ENCODE data around the gene CCDC57.
A peak's percentile ranks its signal among the peaks of the same experiment; 100 is the strongest.

Gene CCDC57

GRCh38 chr17:82231562-82232321, 19.1 kb upstream of the CCDC57 start:
- Histone ChIP-seq H3K4me1 (ENCODE audit: low read length) (peaks cover 12% of the 10 kb centered on the region), H3K9me2 (replicated peaks; ENCODE audit: insufficient read depth, low read length) (no peaks in the 10 kb centered on the region), H3K36me3 (replicated peaks; ENCODE audit: insufficient read depth, low read length) (no peaks in the 10 kb centered on the region), H3K9me3 (replicated peaks; ENCODE audit: insufficient read depth, low read length) (no peaks in the 10 kb centered on the region), H2AFZ (ENCODE audit: low read length) (no peak overlapping the region), H3K9ac (ENCODE audit: low read length) (no peak overlapping the region), H3K4me2 (ENCODE audit: low read depth, low read length) (peak overlapping the region; percentile 55; the same call in 1 of the 2 replicates), H3K4me3 (ENCODE audit: low read length) (no peak overlapping the region), H3K27me3 (replicated peaks; ENCODE audit: insufficient read depth, low read length) (no peaks in the 10 kb centered on the region), H3K27ac (ENCODE audit: low read length) (no peak overlapping the region), H3F3A (ENCODE audit: insufficient read depth, low read length) (peaks cover 6% of the 10 kb centered on the region), H3K79me2 (ENCODE audit: low read length) (0 out of 2 replicates have a peak, but pooled peaks cover 5% of the 10 kb centered on the region), H4K20me1 (ENCODE audit: insufficient read depth, low read length) (no peaks in the 10 kb centered on the region)
- no peak for DNase-seq
- TF ChIP-seq, protein P1, sequence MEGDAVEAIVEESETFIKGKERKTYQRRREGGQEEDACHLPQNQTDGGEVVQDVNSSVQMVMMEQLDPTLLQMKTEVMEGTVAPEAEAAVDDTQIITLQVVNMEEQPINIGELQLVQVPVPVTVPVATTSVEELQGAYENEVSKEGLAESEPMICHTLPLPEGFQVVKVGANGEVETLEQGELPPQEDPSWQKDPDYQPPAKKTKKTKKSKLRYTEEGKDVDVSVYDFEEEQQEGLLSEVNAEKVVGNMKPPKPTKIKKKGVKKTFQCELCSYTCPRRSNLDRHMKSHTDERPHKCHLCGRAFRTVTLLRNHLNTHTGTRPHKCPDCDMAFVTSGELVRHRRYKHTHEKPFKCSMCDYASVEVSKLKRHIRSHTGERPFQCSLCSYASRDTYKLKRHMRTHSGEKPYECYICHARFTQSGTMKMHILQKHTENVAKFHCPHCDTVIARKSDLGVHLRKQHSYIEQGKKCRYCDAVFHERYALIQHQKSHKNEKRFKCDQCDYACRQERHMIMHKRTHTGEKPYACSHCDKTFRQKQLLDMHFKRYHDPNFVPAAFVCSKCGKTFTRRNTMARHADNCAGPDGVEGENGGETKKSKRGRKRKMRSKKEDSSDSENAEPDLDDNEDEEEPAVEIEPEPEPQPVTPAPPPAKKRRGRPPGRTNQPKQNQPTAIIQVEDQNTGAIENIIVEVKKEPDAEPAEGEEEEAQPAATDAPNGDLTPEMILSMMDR (IDR thresholded peaks at IDR 0.05; ENCODE audit: low read length) = no peak
- TF ChIP-seq EZH2 (optimal IDR thresholded peaks at IDR 0.05; ENCODE audit: low read depth, low read length) (no peak), EZH2phosphoT487 (IDR thresholded peaks at IDR 0.05; ENCODE audit: low read length) (no peak)

- Histone ChIP-seq H3K36me3 (replicated peaks; ENCODE audit: insufficient read depth, low read length) (no peaks in the 10 kb centered on the region), H3K79me2 (ENCODE audit: low read length) (0 out of 2 replicates have a peak, but pooled peaks cover 5% of the 10 kb centered on the region), H3K9ac (ENCODE audit: low read length) (no peak overlapping the region), H3K4me3 (ENCODE audit: low read length) (no peak overlapping the region), H2AFZ (ENCODE audit: low read length) (no peak overlapping the region), H4K20me1 (ENCODE audit: insufficient read depth, low read length) (no peaks in the 10 kb centered on the region), H3K9me2 (replicated peaks; ENCODE audit: insufficient read depth, low read length) (no peaks in the 10 kb centered on the region), H3K27me3 (replicated peaks; ENCODE audit: insufficient read depth, low read length) (no peaks in the 10 kb centered on the region), H3F3A (ENCODE audit: insufficient read depth, low read length) (peaks cover 6% of the 10 kb centered on the region), H3K27ac (ENCODE audit: low read length) (no peak overlapping the region), H3K9me3 (replicated peaks; ENCODE audit: insufficient read depth, low read length) (no peaks in the 10 kb centered on the region), H3K4me1 (ENCODE audit: low read length) (peaks cover 12% of the 10 kb centered on the region), H3K4me2 (ENCODE audit: low read depth, low read length) (peak overlapping the region; percentile 55; the same call in 1 of the 2 replicates)
- no peak for DNase-seq
- no peak for TF ChIP-seq EZH2 (optimal IDR thresholded peaks at IDR 0.05; ENCODE audit: low read depth, low read length)
- TF ChIP-seq EZH2phosphoT487 (IDR thresholded peaks at IDR 0.05; ENCODE audit: low read length) = no peak
- TF ChIP-seq, protein P1 (IDR thresholded peaks at IDR 0.05; ENCODE audit: low read length) = no peak
These were observed 18.6 kb upstream of the CCDC57 start for GRCh38 chr17:82231312-82231561.

DNA sequence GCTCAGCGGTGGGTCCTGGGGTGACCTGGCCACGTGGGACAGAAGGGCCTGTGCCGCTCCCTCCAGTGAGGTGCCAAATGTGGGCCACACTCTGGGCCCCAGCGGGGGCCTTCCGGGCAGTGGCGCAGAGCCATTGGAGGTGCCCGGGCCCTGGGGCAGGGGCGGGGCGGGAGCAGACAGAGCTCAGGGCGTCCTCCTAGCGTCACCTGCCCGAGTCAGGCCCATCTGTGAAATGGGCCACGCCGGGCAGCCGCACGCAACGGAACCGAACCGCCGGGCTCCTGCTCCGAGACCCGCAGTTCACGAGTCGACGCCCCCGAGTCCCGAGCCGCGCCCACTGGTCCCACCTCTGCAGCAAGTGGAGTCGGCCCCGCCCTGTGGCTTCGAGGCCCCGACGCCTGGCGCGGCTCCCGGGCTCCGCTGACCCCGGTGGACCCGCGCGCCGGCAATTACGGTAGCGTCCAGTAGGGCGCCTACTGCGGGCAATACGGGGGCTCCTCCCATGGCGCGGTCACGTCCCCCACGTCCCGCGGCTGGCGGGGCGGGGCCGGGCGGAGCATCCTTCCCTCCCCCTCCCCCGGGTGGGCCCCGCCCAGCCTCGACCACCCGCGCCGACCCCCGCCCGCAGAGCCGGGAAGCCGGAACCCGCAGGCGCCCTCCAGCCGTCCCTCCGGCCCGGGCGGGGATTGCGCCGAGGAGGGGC, 18.1 kb upstream of the CCDC57 start:
- peak; percentile 27 for DNase-seq
- 0 out of 2 replicates have a peak, but pooled peaks cover 5% of the 10 kb centered on the region for H3K79me2 ChIP-seq (ENCODE audit: low read length)
- no peaks in the 10 kb centered on the region for H3K27me3 ChIP-seq (replicated peaks; ENCODE audit: insufficient read depth, low read length)
- no peaks in the 10 kb centered on the region for H3K9me2 ChIP-seq (replicated peaks; ENCODE audit: insufficient read depth, low read length)
- H3K27ac ChIP-seq (ENCODE audit: low read length) = no peak overlapping the region
- H4K20me1 ChIP-seq (ENCODE audit: insufficient read depth, low read length) = no peaks in the 10 kb centered on the region
- no peaks in the 10 kb centered on the region for H3K9me3 ChIP-seq (replicated peaks; ENCODE audit: insufficient read depth, low read length)
- no peaks in the 10 kb centered on the region for H3K36me3 ChIP-seq (replicated peaks; ENCODE audit: insufficient read depth, low read length)
- peak overlapping the region; percentile 55; the same call in 1 of the 2 replicates for H3K4me2 ChIP-seq (ENCODE audit: low read depth, low read length)
- TF ChIP-seq EZH2phosphoT487 (IDR thresholded peaks at IDR 0.05; ENCODE audit: low read length) (no peak), EZH2 (optimal IDR thresholded peaks at IDR 0.05; ENCODE audit: low read depth, low read length) (no peak)
- TF ChIP-seq, protein P1 (IDR thresholded peaks at IDR 0.05; ENCODE audit: low read length) = 0 out of 2 replicates have a peak, but pooled peaks have one; percentile 10
- no peak overlapping the region for H3K9ac ChIP-seq (ENCODE audit: low read length)
- H2AFZ ChIP-seq (ENCODE audit: low read length) = no peak overlapping the region
- peaks cover 6% of the 10 kb centered on the region for H3F3A ChIP-seq (ENCODE audit: insufficient read depth, low read length)
- peak overlapping the region; percentile 25; the same call in 1 of the 2 replicates for H3K4me3 ChIP-seq (ENCODE audit: low read length)
- peaks cover 12% of the 10 kb centered on the region for H3K4me1 ChIP-seq (ENCODE audit: low read length)

Data from MM.1S (cell line).